Breast epithelium (tissue), 3 donors: ENCODE data around the gene SYT13.

Source experiments
- CTCF ChIP-seq, 3 donors: fragments of 450-650 bp; IDR thresholded peaks; one replicate each; pipeline ENCODE4 v1.5.1; 2016 to 2017; ENCODE audit warnings: antibody characterized with exemption in 3 of 3, mild to moderate bottlenecking in 3 of 3, moderate library complexity in 3 of 3
- POLR2A ChIP-seq: fragments of 450-650 bp; IDR thresholded peaks from one replicate; pipeline ENCODE4 v1.6.1; 2016; ENCODE audit warnings: antibody characterized with exemption, mild to moderate bottlenecking, moderate library complexity
- POLR2AphosphoS5 ChIP-seq, 3 donors: sonication (generic); formaldehyde crosslinking; IDR thresholded peaks; one replicate each; pipeline ENCODE4 v1.6.1; 2017; ENCODE audit warnings: antibody characterized with exemption in 3 of 3

DNA sequence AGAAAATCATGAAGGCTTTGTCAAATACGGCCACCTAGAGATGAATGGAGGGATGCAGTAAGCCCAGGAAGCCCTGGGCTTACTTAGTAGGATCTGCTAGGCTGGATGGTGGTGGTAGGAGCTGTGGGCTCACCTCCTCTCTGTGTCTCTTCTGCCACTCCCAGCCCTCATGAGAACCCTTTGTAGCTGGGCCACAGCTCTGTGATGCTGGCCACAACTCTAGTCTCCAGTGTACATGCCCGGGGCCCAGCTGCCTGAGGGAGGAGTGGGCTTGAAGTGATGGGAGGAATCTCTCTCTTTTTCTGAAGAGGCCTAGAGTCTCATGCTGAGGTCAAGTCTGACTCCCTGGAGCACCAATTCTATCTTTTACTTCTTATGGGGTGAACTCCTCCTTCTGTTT is 32.4 kb upstream of the SYT13 start:
- TF ChIP-seq POLR2AphosphoS5 (IDR thresholded peaks at IDR 0.05) (no peak), CTCF (IDR thresholded peaks at IDR 0.05) (no peak), POLR2A (no peak)
